COR-L47 (cell line): ENCODE measurements around the gene PPP2R3A.
"Not testable (repeated sequence)": the region's sequence is repeated elsewhere in the genome, so short reads cannot be mapped to it uniquely, and the experiment has no call there.

Experiments used
- DNase-seq: peaks from one replicate; lab custom pipeline; 2025; lab: John Stamatoyannopoulos, UW

Gene PPP2R3A

DNA sequence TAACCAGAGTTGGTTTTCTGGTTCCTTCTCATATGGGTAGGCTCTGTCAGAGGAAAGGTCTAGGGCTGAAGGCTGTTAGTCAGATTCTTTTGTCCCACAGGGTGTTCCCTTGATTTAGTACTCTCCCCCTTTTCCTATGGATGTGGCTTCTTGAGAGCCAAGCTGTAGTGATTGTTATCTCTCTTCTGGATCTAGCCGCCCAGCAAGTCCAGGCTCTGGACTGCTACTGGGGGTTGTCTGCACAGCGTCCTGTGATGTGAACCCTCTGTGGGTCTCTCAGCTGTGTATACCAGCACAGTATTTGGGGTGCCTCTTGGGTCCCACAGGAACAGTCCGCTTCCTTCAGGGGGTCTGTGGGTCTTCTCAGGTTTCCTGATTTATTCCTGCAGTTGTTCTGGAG lies 70.8 kb downstream of the PPP2R3A start:
- DNase-seq = no peak

DNA sequence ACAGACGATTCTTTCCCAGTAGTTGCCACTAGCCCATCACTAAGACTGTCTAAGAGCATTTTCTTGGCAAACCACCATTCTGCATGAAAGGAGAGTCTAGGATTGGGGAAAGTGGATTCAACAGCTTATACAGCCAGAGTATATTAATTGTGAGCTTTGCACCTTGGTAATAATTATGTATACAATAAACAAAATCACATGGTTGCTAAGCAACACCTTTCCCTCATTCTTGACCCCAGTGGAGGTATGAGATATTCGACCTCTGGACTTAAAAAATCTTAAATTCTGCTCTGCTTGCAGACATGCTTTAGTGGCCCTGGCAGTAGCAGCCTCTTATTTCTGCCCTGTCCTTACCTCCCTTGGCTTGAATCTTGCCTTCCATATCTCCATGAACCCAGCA lies 73.1 kb downstream of the PPP2R3A start:
- no peak for DNase-seq

DNA sequence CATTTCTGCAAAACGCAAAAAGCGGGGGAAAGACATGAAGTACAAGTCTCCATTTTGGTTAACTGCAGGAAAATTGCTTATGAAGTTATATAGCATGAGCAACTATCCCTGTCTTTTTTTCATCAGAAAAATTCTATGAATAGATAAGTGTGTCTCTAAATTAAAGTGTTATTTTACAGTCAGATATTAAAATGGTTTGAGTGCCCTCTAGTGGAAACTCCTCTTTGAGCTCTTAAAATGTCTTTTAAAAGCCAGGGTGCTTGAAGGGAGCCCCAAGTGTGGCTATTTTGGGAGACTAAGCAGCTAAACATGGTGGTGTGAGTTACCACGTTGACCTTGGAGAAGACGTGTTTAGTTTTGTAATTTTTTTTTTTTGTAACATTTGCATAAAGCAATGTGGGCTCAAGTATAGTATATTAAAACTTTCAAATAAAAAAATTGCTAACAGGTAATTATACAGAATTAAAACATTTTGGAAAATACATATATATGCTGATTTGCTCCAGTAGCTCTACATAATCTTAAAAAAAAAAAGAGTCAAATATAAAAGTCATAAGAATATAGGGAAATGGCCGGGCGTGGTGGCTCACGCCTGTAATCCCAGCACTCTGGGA lies 77.2 kb downstream of the PPP2R3A start:
- peak; percentile 58 for DNase-seq

GRCh38 chr3:136044980-136045745 lies 79.6 kb downstream of the PPP2R3A start:
- no peak for DNase-seq

- no peak for DNase-seq
Measured at GRCh38 chr3:136048068-136048467, 82.5 kb downstream of the PPP2R3A start.

- no peak for DNase-seq
Measured at GRCh38 chr3:136050250-136050649, 84.7 kb downstream of the PPP2R3A start.

GRCh38 chr3:136055491-136055890 lies 90.0 kb downstream of the PPP2R3A start:
- no peak for DNase-seq

DNA sequence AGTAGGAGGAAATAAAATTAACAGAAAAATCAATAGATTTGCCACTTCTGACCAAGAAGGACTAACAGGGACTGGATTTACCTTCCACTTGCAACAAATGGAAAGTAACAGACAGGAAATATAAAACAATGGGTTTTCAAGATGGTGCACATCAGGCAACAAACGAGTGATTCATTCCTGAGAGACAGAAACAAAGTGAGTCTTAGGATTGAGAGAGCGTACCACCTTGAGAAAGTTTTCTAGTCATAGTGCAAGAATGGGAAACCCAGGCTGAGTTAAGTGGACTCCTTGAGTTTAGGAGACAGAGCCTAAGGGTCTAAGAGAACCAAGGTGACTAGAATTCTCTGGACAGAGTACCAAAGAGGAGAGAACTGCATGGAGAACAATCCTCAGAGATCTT lies 101.7 kb downstream of the PPP2R3A start:
- no peak for DNase-seq

- DNase-seq = no peak
Measured at GRCh38 chr3:136068708-136069107, 103.2 kb downstream of the PPP2R3A start.

DNA sequence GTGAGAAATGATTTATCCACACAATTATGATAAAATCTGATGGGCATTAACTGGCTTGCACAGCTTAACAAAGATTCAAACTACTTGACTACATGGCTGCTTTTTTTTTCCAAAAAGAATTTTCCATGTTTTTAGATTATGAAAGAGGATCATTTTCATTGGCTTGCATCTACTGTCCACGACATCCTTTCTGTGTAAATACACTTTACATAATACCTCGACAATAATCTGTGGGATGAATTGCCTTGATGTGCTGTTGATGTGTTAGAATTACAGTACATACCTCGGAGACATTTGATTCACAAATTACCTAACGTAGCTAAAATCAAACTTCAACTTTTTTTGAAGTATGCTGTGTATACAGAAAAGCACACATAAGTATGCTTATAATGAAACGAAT lies 104.4 kb downstream of the PPP2R3A start:
- DNase-seq = no peak

GRCh38 chr3:136070334-136070733 lies 104.8 kb downstream of the PPP2R3A start:
- DNase-seq = no peak

- DNase-seq = peak; percentile 31
Measured at GRCh38 chr3:136070953-136071949, 105.7 kb downstream of the PPP2R3A start.

DNA sequence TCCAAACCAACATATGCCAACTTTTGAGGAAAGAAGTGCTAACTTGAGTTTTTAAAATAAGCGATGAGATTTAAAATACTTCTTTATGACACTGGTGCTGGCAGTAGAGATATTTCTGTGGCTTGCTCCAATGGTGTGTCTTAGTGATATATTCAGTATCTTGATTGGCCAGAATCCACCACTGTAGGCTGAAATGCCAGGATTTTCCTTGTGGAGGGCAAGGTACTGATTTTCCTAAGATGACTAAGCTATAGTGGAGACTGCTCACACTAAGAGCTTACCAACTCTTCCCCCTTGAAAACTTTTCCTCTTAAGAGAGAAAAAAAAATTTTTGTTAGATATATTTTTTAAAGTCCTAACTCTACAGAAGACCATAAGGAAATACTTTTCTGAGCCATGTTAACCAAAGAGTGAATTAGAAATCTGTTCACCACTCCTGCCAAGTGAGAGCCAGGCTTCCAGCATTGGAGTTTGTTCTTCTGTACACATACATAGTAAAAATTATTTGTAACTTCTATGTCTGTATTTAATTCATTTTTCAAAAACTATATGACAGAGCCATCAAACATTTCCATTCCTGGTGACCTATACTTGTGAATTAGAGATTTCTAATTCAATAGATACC lies 109.1 kb downstream of the PPP2R3A start:
- DNase-seq = no peak

DNA sequence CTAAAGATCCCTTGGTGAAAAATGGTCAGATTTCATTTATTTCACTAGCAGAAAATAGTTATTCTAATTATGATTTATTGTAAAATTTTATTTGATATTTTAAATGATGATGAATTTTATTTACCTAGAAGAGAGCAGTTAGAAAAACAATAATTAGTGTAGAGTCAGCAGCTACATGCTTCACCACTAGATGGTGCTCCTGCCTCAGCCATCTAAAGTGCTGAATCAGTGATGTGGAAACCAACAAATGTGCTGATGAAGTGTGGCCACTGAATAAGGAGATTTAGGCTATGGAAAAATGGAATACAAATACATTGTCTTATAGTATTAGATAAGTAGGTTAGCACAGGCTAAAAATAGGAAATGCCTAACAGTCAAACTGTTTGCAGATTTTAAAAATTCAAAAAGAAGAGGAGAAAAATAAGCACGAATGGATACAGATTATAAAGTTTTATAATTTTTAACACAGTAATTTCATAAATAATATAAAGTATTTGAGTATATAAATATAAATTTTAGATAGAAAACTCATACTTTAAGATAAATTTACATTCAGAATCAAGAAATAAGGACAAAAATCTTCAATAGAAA lies 109.8 kb downstream of the PPP2R3A start:
- peak; percentile 67 for DNase-seq

DNA sequence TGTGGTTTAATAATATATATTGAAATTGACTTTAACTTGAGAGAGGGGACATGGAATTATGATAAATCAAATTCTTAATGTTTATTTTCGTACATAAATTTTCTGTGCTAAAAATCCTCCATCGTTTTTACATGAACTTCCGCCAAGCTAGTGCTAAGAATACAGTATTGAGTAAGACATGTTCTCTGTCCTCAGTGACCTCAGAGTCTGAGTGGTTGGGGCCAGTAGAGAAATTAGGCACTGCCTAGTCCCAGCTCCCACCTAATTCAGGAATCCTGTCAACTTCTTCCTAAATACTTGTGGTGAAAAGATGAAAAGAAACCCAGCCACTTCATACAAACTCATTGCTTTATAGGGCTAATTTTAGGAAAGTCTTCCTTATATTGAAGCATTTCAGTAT lies 110.3 kb downstream of the PPP2R3A start:
- no peak for DNase-seq

- peak; percentile 41 for DNase-seq
Measured at GRCh38 chr3:136078421-136079364, 113.2 kb downstream of the PPP2R3A start.

DNA sequence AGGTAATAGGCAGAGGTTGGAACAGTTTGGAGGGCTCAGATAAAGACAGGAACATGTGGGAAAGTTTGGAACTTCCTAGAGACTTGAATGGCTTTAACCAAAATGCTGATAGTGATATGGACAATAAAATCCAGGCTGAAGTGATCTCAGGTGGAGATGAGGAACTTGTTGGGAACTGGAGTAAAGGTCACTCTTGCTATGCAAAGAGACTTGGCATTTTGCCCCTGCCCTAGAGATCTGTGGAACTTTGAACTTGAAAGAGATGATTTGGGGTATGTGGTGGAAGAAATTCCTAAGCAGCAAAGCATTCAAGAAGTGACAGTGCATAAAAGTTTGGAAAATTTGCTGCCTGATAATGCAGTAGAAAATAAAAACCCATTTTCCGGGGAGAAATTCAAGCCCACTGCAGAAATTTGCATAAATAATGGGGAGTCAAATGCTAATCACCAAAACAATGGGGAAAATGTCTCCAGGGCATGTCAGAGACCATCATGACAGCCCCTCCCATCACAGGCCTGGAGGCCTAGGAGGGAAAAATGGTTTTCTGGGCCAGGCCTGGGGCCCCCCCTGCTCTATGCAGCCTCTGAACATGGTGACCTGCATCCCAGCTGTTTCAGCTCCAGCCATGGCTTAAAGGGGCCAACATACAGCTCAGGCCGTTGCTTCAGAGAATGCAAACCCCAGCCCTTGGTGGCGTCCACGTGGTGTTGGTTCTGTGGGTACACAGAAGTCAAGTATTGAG lies 118.3 kb downstream of the PPP2R3A start:
- not testable (repeated sequence) for DNase-seq

DNA sequence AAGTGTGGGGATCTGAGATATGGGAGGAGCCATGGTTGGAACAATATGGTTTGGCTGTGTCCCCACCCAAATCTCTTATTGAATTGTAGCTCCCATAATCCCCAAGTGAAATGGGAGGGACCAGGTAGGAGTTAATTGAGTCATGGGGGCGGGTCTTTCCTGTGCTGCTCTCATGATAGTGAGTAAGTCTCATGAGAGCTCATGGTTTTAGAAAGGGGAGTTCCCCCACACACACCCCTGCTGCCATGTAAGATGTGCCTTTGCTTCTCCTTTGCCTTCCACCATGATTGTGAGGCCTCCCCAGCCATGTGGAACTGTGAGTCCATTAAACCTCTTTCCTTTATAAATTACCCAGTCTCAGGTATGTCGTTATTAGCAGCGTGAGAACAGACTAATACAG lies 119.5 kb downstream of the PPP2R3A start:
- not testable (repeated sequence) for DNase-seq

DNA sequence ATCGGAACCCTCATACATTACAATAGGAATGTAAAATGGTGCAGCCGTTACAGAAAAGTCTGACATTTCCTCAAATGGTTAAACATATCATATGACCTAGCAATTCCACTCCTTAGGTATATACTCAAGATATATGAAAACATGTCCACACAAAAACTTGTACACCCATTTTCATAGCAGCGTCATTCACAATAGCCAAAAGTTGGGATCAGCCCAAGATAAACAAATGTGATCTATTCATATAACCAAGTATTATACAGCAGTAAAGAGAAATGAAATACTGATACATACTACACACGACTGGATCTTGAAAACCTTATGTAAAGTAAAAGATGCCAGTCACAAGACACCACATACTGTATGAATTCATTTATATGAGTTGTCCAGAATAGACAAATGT lies 128.2 kb downstream of the PPP2R3A start:
- no peak for DNase-seq

GRCh38 chr3:136105044-136105443 lies 139.5 kb downstream of the PPP2R3A start:
- DNase-seq = no peak
